CD4-positive, alpha-beta T cell treated with Interleukin-17A for 4 hours (primary cell): ENCODE results near the gene NOXA1.

Experiments
- DNase-seq: peaks from one replicate; pipeline ENCODE4 v3.0.0-alpha.2; 2020; ENCODE audit warnings: mixed read lengths

Gene NOXA1

DNA sequence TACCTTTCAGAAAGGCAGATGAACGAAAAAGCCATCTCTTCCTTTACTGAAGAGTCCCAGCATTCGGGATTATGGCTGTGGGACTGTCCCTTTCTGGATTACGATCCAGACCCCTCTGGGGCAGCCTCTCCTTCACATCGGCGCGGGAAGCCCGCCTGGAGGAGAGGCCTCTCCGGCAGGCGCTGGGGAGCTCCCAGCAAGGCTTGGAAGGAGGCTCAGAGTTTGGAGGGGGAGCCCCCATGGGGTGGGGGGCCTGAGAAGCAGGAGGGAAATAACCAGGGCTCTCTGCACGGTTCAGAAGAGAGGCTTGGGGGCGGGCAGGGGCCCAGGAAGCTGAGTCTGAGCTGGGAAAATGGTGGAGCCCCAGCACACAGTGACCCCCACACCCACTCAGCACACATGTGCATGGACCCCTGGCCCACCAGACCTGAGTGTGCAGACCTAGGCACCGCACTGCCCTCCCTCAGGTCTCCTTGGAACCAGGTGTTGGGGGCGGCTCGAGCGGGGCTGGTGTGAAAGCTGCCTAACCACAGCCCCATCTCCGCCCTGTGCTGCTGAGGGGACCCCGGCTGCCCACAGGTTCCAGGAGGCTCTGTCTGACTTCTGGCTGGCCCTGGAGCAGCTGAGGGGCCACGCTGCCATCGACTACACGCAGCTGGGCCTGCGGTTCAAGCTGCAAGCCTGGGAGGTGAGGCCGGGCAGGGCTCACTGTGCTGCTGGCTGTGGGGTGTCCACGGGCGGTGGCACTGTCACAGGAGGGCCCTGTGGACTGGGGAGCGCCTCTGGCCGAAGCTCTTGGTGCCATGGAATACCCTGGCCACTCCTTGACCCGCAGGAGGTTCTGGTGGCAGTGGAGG lies 4.5 kb downstream of the NOXA1 start:
- DNase-seq: no peak

GRCh38 chr9:137428311-137428630 lies 5.1 kb downstream of the NOXA1 start:
- no peak for DNase-seq

GRCh38 chr9:137428841-137429545 lies 5.8 kb downstream of the NOXA1 start:
- no peak for DNase-seq

DNA sequence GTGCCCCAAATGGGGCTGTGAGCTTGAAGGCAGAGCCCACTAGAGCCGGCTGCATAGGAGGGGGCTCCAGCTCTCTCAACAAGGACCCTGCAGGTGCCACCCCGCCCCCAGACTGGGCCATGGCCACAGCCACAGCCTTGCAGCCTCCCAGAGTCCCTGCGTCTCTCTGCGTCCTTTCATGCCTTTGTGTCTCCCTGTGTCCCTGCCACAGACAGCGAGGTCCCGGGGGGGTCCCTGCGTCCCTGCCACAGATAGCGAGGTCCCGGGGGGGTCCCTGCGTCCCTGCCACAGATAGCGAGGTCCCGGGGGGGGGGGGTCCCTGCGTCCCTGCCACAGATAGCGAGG lies 6.3 kb downstream of the NOXA1 start:
- DNase-seq: no peak

DNA sequence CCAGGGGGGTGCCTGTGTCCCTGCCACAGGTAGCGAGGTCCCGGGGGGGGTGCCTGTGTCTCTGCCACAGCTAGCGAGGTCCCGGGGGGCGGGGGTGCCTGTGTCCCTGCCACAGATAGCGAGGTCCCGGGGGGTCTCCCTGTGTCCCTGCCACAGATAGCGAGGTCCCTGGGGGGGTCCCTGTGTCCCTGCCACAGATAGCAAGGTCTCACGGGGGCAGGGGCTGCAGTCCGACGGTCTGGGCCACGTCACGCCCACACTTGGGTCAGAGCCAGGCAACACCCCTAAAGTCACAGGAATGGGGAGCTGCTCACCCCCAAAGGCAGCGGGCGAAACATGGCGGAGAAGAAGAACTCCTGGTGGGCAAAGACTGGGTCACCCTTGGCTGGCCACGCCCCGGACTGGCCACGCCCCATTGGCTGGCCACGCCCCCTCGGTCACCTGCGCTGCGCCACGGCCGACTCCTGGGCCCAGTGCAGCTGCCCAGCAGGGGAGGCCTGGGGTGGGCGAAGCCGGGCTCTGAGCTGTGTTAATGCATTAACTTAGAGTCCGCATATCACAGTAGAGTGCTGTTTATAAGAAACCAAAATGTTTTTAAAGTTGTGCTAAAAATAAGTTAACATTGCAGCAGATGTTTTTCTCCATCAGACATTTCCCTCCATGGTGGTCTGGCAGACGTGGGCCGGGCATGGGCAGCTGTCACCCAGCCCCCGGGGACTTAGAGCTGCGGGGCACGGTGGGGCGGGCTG lies 7.0 kb downstream of the NOXA1 start:
- no peak for DNase-seq

GRCh38 chr9:137430723-137431415 lies 7.7 kb downstream of the NOXA1 start:
- no peak for DNase-seq

DNA sequence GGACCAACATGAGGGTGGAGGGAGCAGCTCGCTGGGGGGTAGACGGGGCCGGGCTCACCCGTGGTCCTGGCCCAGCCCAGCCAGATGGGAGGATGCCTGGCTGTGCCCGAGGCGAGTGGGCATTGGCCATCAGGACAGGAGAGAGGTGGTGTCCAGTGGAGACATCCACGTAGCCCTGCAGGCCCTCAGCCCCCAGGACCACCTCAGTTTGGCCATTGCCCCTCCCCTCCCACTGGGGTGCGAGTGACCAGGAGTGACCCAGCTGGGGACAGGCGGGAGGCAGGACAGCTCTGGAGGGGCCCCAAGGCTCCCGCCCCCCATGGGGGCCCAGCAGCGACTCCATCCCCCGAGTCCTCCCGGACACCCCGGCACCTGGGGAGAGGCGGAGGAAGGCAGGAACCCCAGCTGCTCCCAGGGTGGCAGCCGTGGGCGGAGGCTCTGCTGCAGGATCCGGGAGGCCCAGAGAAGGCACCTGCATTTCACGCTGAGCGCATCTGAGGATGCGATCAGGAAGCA lies 8.3 kb downstream of the NOXA1 start:
- no peak for DNase-seq

- DNase-seq: no peak
These were observed 9.6 kb downstream of the NOXA1 start for GRCh38 chr9:137432687-137433348.

DNA sequence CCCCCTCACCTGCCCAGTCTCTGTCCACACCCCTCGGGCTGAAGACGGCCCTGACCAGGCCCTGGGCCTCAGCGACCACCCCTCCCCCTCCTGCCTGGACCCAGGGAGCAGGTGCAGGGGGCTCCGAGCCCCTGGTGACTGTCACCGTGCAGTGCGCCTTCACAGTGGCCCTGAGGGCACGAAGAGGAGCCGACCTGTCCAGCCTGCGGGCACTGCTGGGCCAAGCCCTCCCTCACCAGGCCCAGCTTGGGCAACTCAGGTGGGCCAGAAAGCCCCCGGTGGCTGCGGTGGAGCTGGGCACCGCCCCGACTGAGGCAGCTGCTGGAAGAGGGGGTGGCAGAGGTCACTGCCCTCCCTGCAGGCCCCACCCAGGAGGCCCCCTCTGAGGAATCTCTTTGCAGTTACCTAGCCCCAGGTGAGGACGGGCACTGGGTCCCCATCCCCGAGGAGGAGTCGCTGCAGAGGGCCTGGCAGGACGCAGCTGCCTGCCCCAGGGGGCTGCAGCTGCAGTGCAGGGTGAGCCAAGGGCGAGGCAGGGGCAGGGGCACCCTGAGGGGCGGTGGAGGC lies 10.2 kb downstream of the NOXA1 start:
- DNase-seq: no peak

DNA sequence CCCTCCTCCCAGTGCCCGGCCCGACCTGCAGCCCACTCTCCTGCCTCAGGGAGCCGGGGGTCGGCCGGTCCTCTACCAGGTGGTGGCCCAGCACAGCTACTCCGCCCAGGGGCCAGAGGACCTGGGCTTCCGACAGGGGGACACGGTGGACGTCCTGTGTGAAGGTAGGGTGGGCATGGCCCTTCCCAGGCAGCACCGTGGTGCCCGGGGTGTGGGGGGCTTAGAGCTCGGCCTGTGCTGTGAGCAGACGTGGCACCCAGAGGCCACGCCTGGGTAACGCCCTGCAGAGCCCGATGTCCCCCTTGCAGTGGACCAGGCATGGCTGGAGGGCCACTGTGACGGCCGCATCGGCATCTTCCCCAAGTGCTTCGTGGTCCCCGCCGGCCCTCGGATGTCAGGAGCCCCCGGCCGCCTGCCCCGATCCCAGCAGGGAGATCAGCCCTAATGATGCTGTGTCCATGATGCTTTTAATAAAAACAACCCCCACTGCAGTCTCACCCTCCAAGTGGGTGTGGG lies 10.8 kb downstream of the NOXA1 start:
- no peak for DNase-seq

GRCh38 chr9:137434498-137435380 lies 11.5 kb downstream of the NOXA1 start:
- DNase-seq: no peak

DNA sequence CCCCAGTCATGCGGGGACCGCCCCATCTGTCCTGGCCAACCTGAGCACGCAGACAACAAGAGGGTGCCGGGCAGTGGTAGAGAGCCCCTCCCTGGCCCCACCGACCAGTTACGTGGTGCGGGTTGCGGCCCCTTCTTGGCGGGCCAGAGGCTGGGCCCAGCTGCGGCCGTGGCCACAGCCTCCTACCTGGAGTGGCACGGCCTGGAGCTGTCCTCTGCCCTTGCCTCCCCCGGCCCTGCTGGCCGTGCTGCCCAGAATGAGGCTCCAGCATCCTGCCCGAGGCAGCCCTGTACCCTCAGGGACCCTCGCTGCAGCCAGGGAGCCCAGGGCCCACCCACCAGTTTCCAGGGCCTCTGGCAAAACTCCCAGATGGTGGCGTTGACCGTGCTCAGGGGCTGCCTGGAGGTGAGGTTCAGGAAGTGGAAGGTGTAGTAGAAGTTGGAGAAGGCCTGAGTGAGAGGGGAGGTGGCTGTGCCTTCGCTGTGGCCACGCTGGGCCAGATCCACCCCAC lies 12.2 kb downstream of the NOXA1 start:
- DNase-seq: peak; percentile 1

DNA sequence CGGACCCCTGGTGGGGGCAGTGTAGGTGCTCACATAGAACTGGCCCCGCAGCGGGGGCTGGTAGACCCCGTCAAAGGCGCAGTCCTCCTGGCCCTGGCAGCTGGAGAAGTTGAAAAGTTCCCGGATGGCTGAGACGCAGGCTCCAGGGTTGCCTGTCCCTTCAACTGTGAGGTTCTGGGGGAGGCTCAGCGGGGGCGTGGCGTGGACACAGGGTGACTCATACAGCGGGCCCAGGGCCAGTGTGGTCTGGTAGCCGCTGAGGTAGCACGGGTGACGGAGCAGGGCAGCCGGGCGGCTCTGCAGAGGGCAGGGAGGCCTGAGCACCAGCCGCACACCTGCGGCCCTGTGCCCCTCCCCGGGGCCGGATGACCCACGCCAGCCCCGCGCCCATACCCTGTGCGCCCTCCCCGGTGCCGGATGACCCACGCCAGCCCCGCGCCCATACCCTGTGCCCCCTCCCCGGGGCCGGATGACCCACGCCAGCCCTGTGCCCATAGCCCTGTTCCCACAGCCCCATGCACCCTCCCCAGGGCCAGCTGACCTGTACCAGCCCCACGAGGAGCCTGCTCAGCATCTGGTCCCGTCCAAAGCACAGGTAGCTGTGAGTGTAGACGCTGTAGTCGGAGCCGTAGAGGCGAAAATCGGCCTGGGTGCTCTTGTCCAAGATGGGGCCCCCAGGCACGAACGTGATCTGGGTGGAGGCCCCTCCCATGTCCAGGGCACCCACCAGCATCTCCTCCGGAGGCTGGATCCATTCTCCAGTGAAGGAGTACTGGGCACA lies 13.0 kb downstream of the NOXA1 start:
- no peak for DNase-seq

- no peak for DNase-seq
These were observed 13.8 kb downstream of the NOXA1 start for GRCh38 chr9:137436761-137437600.

GRCh38 chr9:137437691-137438590 lies 14.7 kb downstream of the NOXA1 start:
- no peak for DNase-seq

- DNase-seq: no peak
These were observed 15.5 kb downstream of the NOXA1 start for GRCh38 chr9:137438591-137439157.

DNA sequence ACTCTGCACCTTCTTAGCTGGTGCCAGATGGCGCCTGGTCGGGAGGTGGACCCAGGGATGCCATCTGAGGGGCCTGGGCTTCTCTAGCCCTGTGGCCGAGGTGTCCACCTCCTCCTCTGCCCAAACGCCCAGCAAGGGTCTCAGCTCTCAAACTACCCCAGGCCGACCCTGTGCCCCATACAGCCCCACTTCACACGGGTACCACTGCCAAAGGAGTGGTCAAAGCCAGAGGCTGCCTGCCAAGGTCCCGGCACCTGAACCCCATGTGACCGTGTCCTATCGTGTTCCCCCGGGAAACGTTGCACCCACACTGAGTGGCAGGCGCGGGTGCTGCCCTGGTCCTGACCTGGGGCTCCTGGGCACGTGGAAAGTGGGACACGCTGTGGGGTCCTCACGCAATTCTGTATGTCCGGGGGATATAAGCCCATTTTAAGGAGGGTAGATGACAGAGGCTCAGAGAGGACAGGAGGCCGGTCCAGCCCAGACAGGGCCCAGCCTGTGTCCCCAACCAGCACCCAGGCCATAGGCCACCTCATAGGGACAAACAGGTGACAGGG lies 16.0 kb downstream of the NOXA1 start:
- DNase-seq: peak; percentile 2
